Cardiac atrium fibroblast (primary cell): ENCODE data around the gene CERT1. TPM values are rescaled to one million over a fixed set of nuclear protein-coding genes. Genes with fewer than 3 reads are reported as not detected.

Experiments used
- total RNA-seq: library from RNA; depleted of rRNA; stranded (reverse); fragments of >200 nt; gene quantifications from 2 replicates; pipeline ENCODE4 v1.2.3, GENCODE V29; 2015

Gene CERT1, protein sequence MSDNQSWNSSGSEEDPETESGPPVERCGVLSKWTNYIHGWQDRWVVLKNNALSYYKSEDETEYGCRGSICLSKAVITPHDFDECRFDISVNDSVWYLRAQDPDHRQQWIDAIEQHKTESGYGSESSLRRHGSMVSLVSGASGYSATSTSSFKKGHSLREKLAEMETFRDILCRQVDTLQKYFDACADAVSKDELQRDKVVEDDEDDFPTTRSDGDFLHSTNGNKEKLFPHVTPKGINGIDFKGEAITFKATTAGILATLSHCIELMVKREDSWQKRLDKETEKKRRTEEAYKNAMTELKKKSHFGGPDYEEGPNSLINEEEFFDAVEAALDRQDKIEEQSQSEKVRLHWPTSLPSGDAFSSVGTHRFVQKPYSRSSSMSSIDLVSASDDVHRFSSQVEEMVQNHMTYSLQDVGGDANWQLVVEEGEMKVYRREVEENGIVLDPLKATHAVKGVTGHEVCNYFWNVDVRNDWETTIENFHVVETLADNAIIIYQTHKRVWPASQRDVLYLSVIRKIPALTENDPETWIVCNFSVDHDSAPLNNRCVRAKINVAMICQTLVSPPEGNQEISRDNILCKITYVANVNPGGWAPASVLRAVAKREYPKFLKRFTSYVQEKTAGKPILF
- total RNA-seq: 9.9 and 14.3 TPM in 2 replicates

DNA sequence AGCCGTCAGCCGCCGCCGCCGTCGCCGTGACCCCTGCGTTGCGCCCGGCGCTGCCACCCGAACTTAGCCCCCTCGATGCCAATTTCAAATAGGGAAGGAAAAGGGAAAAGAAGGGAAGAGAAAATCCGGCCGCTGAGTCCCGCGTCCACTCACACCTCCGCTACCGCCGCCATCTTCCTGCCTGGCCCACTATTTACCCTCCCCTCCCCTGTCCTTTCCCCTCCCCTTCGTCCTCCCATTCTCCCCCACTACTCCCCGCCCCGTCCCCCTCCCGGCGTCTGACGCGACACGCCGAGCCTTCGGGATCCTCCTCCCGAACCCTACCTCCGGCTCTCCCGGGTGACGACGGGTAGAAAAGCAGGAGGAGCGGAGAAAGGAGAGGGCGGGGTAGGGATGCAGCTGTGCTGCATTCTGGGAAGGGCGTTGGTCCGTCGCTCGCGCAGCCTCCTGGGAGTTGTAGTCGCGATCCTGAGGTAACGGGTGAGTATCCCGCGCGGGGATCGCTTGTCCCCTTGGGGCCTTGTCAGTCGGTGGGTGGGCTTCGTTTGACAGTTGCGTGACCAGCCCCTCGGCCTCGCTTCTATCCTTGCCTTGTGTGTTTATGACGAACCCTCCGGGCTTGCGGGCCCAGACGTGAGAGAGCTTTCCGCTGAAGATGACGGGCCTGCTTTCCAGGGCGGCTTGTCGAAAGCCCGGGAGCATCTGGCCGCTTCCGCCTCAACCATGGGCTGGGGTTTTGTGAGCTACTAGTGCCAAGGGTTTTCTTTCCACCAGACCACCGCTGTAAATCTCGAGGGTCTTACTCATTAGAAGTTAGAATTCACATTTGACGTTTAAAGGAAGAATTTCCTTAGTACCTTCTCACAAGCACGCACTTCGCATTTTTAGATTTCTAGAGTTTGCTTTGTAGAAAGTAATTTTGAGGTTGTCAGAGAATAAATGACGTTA is at the start of gene CERT1, which contains the start of gene POLK:
TSS of gene CERT1 (minus strand) at position 195 of the 948 bp plus-strand sequence. CDS start 422 bp downstream, outside the sequence.
TSS of gene POLK (plus strand) at position 457 of the 948 bp plus-strand sequence.

DNA sequence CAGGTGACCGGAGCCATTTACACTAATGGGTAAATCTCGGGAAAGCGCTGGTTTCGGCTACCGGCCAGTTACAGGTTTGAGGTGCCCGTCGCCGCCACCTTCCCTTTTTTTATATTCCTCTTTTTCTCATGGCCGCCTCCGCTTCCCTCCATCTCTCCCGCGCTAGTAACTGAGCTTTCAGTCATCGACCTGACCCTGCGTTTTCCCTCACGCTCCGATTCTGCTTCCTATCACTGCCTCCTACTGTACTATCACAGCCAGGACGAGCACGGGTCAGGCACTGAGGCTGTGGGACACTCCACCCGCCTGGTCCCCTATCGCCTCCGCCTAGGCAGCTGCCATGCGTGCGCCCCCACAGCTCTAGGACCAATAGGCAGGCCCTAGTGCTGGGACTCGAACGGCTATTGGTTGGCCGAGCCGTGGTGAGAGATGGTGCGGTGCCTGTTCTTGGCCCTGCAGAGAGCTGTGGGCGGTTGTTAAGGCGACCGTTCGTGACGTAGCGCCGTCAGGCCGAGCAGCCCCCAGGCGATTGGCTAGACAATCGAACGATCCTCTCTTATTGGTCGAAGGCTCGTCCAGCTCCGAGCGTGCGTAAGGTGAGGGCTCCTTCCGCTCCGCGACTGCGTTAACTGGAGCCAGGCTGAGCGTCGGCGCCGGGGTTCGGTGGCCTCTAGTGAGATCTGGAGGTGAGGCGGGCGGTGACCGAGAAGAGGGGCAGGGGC is 174.7 kb downstream of the CERT1 start, which contains the start of gene HMGCR:
TSS of gene HMGCR (plus strand) at position 606 of the 722 bp plus-strand sequence. CDS start 5,386 bp downstream, outside the sequence.

Other genes with a start within 250 kb of the CERT1 start
- gene HMGCR, start 174.4 kb downstream of the CERT1 start, total RNA-seq: 64.5 and 85.4 TPM in 2 replicates
- 13.0 and 16.1 TPM in 2 replicates for gene POLK, start 262 bp upstream of the CERT1 start, total RNA-seq
- gene ANKDD1B, start 99.8 kb upstream of the CERT1 start, total RNA-seq: 0.16 and 0.36 TPM in 2 replicates
- gene POC5, start 205.8 kb upstream of the CERT1 start, total RNA-seq: 9.6 and 28.7 TPM in 2 replicates